ENCODE data around the gene ADGRB2.

DNA sequence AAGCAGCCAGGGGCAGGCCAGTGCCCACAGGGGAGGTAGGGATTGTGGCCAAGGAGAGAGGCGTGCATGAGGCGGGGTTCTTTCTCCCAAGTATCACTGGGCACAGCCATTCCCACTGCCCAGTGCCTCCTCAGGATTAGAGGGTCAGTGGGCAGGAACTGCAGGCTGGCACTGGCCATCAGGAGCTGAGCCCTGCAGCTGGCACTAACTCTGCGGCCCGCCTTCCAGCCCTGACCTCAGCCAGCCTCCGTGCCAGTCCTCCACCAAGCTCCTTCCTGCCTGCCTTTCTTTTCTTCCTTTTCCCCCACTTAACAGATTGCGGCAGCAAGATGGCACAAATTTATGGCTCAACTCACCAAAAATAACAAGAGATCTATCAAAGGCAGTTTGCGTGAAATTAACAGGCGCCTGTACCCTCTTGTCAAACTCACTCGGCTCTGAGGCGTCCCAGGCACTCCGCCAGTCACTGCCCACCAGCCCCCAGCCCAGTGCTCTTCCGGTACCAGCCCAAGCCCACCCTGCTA is 11.1 kb downstream of the ADGRB2 start:
- TF ChIP-seq, protein P1, sequence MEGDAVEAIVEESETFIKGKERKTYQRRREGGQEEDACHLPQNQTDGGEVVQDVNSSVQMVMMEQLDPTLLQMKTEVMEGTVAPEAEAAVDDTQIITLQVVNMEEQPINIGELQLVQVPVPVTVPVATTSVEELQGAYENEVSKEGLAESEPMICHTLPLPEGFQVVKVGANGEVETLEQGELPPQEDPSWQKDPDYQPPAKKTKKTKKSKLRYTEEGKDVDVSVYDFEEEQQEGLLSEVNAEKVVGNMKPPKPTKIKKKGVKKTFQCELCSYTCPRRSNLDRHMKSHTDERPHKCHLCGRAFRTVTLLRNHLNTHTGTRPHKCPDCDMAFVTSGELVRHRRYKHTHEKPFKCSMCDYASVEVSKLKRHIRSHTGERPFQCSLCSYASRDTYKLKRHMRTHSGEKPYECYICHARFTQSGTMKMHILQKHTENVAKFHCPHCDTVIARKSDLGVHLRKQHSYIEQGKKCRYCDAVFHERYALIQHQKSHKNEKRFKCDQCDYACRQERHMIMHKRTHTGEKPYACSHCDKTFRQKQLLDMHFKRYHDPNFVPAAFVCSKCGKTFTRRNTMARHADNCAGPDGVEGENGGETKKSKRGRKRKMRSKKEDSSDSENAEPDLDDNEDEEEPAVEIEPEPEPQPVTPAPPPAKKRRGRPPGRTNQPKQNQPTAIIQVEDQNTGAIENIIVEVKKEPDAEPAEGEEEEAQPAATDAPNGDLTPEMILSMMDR (IDR thresholded peaks at IDR 0.05 in 4 of 5, conservative IDR thresholded peaks at IDR 0.05 in 1 of 5), result no peak
- TF ChIP-seq POLR2A (IDR thresholded peaks at IDR 0.05), result no peak

Measured in gastrocnemius medialis (tissue), 4 donors.